Astrocyte of the spinal cord (primary cell): ENCODE results near the gene WWTR1.

ENCODE experiments used
- DNase-seq: peaks from one replicate; pipeline ENCODE4 v3.0.0; 2011; ENCODE audit warnings: low read depth, low spot score
- H3K4me3 ChIP-seq: 2 replicates; pipeline ENCODE4 v1.5.1; 2011; ENCODE audit warnings: low read depth, mild to moderate bottlenecking, low read length, moderate library complexity
- in situ Hi-C: cut with HindIII; loops from 2 replicates; pipeline ENCODE4 v1.10.0; 2017; ENCODE audit warnings: low sequenced_read_pairs
- TF ChIP-seq, protein P1 (sequence below): IDR thresholded peaks from 2 replicates; pipeline ENCODE4 v1.5.1; 2012; ENCODE audit warnings: low read depth, mild to moderate bottlenecking, low read length, inconsistent platforms

Gene WWTR1

DNA sequence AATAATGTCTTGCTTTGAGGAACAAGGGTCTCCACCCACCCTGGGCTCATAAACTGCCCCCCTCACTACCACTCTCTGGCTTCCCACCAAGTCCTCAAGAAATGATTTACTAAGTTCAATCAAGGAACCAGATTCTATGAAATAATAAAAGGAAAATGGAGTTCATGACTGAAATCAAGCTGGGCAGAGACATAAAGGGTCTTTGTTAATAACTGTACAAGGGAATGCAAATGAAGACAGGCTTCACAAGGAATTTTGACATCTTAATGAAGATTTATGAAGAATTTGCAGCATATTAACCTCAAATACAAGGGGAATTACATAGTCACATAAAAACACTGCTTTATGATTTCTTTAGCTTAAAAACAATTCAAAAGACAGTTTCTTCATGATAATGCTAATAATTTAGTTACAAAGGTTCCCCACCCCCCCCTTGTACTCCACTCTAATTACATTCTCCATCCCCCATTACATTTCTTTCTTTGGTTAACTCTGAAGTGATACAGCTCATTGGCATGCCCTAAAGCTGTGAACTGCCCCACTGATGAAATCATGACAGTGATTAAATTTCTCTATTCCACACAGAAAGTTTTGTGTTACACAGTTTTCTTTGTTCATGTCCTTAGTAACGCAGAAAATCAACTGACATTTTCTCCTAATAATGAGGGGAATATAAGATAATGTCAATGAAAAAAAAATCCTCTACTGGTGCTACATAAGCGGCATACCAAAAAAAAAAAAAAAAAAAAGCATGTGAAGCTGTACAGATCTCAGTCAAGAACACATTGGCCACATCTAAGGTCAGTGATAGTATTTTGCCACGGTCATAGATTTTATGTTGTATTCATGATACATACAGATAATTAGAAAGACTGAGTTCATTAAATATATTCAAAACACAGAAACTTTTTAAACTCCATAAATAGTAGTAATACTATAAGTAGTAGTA is 54.4 kb downstream of the WWTR1 start:
- TF ChIP-seq, protein P1, sequence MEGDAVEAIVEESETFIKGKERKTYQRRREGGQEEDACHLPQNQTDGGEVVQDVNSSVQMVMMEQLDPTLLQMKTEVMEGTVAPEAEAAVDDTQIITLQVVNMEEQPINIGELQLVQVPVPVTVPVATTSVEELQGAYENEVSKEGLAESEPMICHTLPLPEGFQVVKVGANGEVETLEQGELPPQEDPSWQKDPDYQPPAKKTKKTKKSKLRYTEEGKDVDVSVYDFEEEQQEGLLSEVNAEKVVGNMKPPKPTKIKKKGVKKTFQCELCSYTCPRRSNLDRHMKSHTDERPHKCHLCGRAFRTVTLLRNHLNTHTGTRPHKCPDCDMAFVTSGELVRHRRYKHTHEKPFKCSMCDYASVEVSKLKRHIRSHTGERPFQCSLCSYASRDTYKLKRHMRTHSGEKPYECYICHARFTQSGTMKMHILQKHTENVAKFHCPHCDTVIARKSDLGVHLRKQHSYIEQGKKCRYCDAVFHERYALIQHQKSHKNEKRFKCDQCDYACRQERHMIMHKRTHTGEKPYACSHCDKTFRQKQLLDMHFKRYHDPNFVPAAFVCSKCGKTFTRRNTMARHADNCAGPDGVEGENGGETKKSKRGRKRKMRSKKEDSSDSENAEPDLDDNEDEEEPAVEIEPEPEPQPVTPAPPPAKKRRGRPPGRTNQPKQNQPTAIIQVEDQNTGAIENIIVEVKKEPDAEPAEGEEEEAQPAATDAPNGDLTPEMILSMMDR: no peak
- in situ Hi-C loops: no loop called here
- DNase-seq: peak; percentile 87
- no peak overlapping the region for H3K4me3 ChIP-seq

DNA sequence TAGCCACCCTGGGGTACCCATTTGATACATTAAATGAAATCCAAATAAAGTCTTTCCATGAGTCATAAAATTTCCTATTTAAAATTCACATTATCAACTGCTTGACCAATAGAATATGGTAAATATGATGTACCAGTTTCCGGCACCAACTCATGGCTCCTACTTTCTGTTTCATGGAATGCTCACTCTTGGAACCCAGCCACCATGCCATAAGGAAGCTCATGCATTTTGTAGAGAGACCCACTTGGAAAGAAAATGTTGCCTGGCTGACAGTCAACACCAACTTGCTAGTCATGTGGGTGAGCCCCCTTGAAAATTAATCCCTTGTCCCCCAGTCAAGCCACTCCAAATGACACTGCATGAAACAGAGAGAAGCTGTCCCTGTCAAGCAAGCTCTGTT is 57.2 kb downstream of the WWTR1 start:
- H3K4me3 ChIP-seq: no peak overlapping the region
- in situ Hi-C loops: no loop called here
- TF ChIP-seq, protein P1: no peak
- DNase-seq: no peak

DNA sequence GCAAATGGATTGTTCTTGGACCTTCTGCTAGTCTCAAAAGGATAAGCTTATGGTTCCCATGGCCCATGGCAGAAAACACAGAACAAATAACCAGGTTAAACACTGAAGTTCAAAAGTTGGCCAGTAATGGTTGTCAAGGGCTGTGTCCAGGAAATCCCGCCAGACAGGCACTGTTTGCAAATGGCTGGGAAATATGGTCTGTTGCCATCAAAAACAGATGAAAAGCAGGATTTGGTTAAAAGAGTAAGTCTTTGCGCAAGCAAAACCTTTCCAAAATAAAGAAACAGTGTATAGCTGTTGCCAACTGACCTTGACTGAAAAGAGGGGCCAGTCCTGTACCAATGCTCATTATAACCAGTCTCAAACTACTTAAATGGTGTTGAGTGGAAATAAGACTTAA is 58.6 kb downstream of the WWTR1 start:
- DNase-seq: peak; percentile 93
- in situ Hi-C loops: no loop called here
- H3K4me3 ChIP-seq: no peak overlapping the region
- TF ChIP-seq, protein P1: no peak

DNA sequence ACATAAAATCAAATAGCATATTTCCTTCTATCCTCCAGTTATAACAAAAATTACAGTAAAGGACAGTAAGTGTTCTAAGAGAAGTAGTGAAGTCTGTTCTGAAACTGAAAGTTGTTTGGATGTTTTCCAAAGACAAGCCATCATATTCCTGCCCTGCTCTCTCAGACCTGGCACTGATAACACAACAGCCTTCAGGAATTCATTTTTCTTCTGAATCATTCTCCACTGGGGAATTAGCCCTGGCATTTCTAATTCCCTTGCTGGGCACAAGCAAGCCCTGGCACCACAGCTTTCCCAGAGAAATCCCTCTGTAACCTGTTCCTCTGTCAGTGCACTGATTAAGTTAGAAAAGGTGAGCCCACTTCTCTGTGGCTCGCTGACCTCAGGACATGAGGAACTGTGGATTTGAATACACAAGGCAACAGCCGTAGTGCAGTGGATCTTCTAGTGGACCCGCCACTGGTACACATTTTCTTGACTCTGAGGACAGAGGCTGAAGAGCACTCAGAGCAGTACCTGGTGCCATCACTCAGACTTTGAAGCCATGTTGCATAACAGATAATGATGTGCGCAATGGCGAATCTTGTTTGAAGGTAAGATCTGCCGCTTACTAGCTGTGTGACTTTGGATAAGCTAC is 61.6 kb downstream of the WWTR1 start:
- TF ChIP-seq, protein P1: no peak
- in situ Hi-C loops: no loop called here
- H3K4me3 ChIP-seq: no peak overlapping the region
- no peak for DNase-seq

DNA sequence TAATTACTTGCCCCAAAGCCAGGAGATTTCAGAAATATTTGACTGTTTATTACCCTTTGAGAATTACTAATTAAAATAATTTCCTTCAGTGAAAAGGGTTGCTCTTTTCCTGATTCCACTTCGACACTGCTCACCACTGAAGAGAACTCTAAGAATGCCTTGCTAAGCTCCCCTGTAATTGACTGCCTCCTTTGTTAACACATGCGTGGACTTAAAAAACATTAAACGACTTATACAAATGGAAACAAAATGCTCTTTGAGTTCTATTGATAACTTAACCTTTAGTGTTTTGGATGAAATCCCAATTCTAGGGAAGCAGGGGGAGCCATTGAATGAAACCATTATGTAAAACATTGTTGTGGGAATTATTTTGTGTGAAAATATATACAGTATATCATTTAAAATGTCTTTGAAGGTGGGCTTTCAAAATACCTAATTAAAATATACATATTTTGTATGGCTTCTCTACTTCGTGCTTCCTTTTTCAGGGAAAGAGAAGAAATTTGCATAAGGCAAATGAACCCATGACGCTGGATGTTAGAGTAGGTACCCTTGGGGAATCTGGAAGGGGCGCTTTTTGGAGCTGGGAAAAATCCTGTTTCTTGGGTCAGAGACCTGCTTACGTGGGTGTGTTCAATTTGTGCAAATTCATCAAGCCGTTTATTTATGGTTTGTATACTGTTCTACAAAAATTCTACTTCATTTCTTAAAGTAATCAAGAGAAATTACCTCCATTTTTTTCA is 64.2 kb downstream of the WWTR1 start:
- TF ChIP-seq, protein P1: no peak
- no peak overlapping the region for H3K4me3 ChIP-seq
- in situ Hi-C loops: no loop called here
- no peak for DNase-seq

DNA sequence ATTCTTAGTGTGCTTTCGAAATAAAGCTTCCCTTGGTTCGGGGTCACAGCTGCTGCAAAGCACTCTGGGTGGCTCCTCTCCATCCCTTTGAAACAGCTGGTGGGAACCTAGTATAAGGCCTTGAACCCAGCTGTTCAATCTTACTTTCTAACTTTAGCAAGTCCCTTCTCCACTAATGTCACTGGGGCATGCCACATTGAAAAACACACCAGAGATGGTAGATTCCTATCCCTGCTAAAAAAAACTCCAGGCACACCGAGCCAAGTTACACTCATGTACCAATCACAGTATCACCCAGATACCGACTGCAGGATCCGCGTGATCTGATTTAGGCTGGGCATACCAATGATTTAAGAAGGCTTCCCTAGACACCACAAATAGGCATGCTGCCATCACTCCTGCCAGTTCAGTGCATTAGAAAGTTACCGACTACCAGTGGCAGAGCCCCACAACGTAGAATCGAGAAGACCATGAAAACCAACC is 65.0 kb downstream of the WWTR1 start:
- peak; percentile 56 for DNase-seq
- TF ChIP-seq, protein P1: no peak
- in situ Hi-C loops: no loop called here

More for the DNA sequence above, 65.0 kb downstream of the WWTR1 start:
- no peak overlapping the region for H3K4me3 ChIP-seq
